ENCODE data around the gene TMEM273. TPM values are rescaled to one million over a fixed set of nuclear protein-coding genes. Genes with fewer than 3 reads are reported as not detected.
A peak's percentile ranks its signal among the peaks of the same experiment; 100 is the strongest.

TMEM273 gene
- total RNA-seq, 1 experiment from 2014 or later, result not detected

- no peak for TF ChIP-seq CTCF (IDR thresholded peaks at IDR 0.05; ENCODE audit: unreplicated experiment)
- CTCF ChIA-PET, result no interaction called here
- Mint-ChIP-seq H3K9me3 (ENCODE audit: unreplicated experiment) (peaks cover 8% of the 10 kb centered on the region), H3K27ac (ENCODE audit: low read depth, unreplicated experiment) (no peak overlapping the region), H3K36me3 (ENCODE audit: insufficient read depth, unreplicated experiment) (no peaks in the 10 kb centered on the region), H3K27me3 (ENCODE audit: insufficient read depth, unreplicated experiment) (peaks cover 20% of the 10 kb centered on the region), H3K4me3 (ENCODE audit: unreplicated experiment) (no peak overlapping the region), H3K4me1 (ENCODE audit: insufficient read depth, unreplicated experiment) (peaks cover 5% of the 10 kb centered on the region)
- peak; percentile 40 for DNase-seq (ENCODE audit: unreplicated experiment)
- no TSS peak for BruUV-seq (replicated peaks)
- POLR2A ChIA-PET, result no interaction called here
- intact Hi-C loops (cut with micrococcal nuclease), result no loop called here
Observed at GRCh38 chr10:49119746-49120145, 68.4 kb downstream of the TMEM273 start.

- Mint-ChIP-seq H3K4me1 (ENCODE audit: insufficient read depth, unreplicated experiment) (peaks cover 5% of the 10 kb centered on the region), H3K36me3 (ENCODE audit: insufficient read depth, unreplicated experiment) (no peaks in the 10 kb centered on the region), H3K9me3 (ENCODE audit: unreplicated experiment) (peaks cover 8% of the 10 kb centered on the region), H3K27ac (ENCODE audit: low read depth, unreplicated experiment) (no peak overlapping the region), H3K27me3 (ENCODE audit: insufficient read depth, unreplicated experiment) (peaks cover 20% of the 10 kb centered on the region), H3K4me3 (ENCODE audit: unreplicated experiment) (no peak overlapping the region)
- no TSS peak for BruUV-seq (replicated peaks)
- DNase-seq (ENCODE audit: unreplicated experiment), result no peak
- no peak for TF ChIP-seq CTCF (IDR thresholded peaks at IDR 0.05; ENCODE audit: unreplicated experiment)
- ChIA-PET CTCF (interaction anchor here (0.6 kb wide), 1 partner anchor 29 kb away, joined by 3 read pairs; no protein-coding TSS in a partner anchor), POLR2A (no interaction called here)
- intact Hi-C loops (cut with micrococcal nuclease), result no loop called here
Observed at GRCh38 chr10:49118430-49119074, 69.6 kb downstream of the TMEM273 start.

- intact Hi-C loops (cut with micrococcal nuclease), result no loop called here
- no TSS peak for BruUV-seq (replicated peaks)
Observed at GRCh38 chr10:49117376-49118070, 70.7 kb downstream of the TMEM273 start.

More at GRCh38 chr10:49117376-49118070, 70.7 kb downstream of the TMEM273 start:
- Mint-ChIP-seq H3K27ac (ENCODE audit: low read depth, unreplicated experiment) (no peak overlapping the region), H3K27me3 (ENCODE audit: insufficient read depth, unreplicated experiment) (peaks cover 20% of the 10 kb centered on the region), H3K4me1 (ENCODE audit: insufficient read depth, unreplicated experiment) (peaks cover 5% of the 10 kb centered on the region), H3K4me3 (ENCODE audit: unreplicated experiment) (no peak overlapping the region), H3K36me3 (ENCODE audit: insufficient read depth, unreplicated experiment) (no peaks in the 10 kb centered on the region), H3K9me3 (ENCODE audit: unreplicated experiment) (peaks cover 8% of the 10 kb centered on the region)
- no peak for TF ChIP-seq CTCF (IDR thresholded peaks at IDR 0.05; ENCODE audit: unreplicated experiment)
- no peak for DNase-seq (ENCODE audit: unreplicated experiment)
- ChIA-PET CTCF (no interaction called here), POLR2A (no interaction called here)

Measured in MCF 10A (cell line).